ENCODE results near the gene PHF1. TPM values are rescaled to one million over a fixed set of nuclear protein-coding genes. Genes with fewer than 3 reads are reported as not detected.

PHF1 gene
- total RNA-seq, 2 donors from 2014 or later: 448 to 472 TPM

GRCh38 chr6:33404884-33405283, 5.9 kb upstream of the PHF1 start:
- no peaks in the 10 kb centered on the region for H3K9me3 ChIP-seq (ENCODE audit: control insufficient read depth, low read length, poor library complexity, severe bottlenecking)
- H3K27ac Mint-ChIP-seq: peak overlapping the region; percentile 74
- no peaks in the 10 kb centered on the region for H3K27me3 Mint-ChIP-seq
- no peak overlapping the region for H3K4me3 Mint-ChIP-seq
- H3K36me3 Mint-ChIP-seq (ENCODE audit: low read depth): peaks cover 4% of the 10 kb centered on the region
- DNase-seq (no peak), ATAC-seq (no peak)
- H3K4me1 Mint-ChIP-seq: peaks cover 17% of the 10 kb centered on the region

DNA sequence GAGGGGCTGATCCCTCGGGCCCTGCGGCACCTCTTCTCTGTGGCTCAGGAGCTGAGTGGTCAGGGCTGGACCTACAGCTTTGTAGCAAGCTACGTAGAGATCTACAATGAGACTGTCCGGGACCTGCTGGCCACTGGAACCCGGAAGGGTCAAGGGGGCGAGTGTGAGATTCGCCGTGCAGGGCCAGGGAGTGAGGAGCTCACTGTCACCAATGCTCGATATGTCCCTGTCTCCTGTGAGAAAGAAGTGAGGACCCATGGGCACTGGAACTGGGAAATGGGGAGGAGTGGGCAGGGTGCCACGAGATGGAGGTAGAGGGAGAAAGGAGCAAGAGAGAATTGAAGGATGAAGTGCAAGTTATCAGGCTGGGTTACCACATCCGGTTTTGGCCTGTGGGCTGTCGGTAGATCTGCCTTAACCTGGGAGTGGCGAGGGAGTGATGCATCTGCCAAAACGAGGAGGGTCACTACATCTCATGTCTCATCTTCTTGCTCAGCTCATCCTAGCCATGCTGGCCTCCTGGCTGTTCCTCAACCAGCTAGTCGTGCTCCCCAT, 5.4 kb upstream of the PHF1 start:
- no peak for ATAC-seq
- peaks cover 4% of the 10 kb centered on the region for H3K36me3 Mint-ChIP-seq (ENCODE audit: low read depth)
- H3K9me3 ChIP-seq (ENCODE audit: control insufficient read depth, low read length, poor library complexity, severe bottlenecking): no peaks in the 10 kb centered on the region
- H3K4me1 Mint-ChIP-seq: peaks cover 20% of the 10 kb centered on the region
- no peaks in the 10 kb centered on the region for H3K27me3 Mint-ChIP-seq
- no peak overlapping the region for H3K4me3 Mint-ChIP-seq
- H3K27ac Mint-ChIP-seq: peak overlapping the region; percentile 74
- DNase-seq: no peak

DNA sequence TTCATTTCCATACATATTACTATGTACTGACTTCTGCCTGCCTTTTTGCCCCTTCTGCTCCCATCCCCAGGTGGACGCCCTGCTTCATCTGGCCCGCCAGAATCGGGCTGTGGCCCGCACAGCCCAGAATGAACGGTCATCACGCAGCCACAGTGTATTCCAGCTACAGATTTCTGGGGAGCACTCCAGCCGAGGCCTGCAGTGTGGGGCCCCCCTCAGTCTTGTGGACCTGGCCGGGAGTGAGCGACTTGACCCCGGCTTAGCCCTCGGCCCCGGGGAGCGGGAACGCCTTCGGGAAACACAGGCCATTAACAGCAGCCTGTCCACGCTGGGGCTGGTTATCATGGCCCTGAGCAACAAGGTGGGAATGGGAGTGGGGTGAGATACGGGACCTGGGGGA, 4.7 kb upstream of the PHF1 start:
- ATAC-seq: no peak
- H3K4me3 Mint-ChIP-seq: peak overlapping the region; percentile 77
- H3K27me3 Mint-ChIP-seq: no peaks in the 10 kb centered on the region
- peaks cover 20% of the 10 kb centered on the region for H3K4me1 Mint-ChIP-seq
- H3K27ac Mint-ChIP-seq: peak overlapping the region; percentile 74
- H3K36me3 Mint-ChIP-seq (ENCODE audit: low read depth): peaks cover 4% of the 10 kb centered on the region
- DNase-seq: no peak
- H3K9me3 ChIP-seq (ENCODE audit: control insufficient read depth, low read length, poor library complexity, severe bottlenecking): no peaks in the 10 kb centered on the region

DNA sequence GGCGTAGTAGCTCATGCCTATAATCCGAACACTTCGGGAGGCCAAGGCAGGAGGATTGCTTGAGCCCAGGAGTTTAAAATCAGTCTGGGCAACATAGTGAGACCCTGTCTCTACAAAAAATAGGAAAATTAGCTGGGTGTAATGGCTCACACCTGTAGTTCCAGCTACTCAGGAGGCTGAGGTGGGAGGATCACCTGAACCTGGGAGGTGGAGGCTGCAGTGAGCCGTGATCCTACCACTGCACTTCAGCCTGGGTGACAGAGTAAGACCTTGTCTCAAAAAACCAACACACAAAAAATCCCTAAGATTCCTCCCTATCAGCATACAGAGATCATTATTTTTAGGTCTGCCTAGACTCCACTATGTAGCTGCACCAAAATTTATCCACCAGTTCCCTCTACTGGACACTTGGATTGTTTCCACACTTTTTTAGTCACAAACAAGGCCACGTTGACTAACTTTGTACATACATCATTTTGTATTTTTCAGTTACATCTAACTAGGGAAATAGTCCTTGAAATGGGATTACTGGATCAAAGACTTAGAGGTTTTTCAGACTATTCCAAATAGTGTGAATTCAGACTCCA, 3.6 kb upstream of the PHF1 start:
- DNase-seq (no peak), ATAC-seq (no peak)
- Mint-ChIP-seq H3K36me3 (ENCODE audit: low read depth) (peaks cover 4% of the 10 kb centered on the region), H3K4me1 (peaks cover 26% of the 10 kb centered on the region), H3K4me3 (no peak overlapping the region), H3K27ac (peak overlapping the region; percentile 57), H3K27me3 (no peaks in the 10 kb centered on the region)
- no peaks in the 10 kb centered on the region for H3K9me3 ChIP-seq (ENCODE audit: control insufficient read depth, low read length, poor library complexity, severe bottlenecking)

- Mint-ChIP-seq H3K36me3 (ENCODE audit: low read depth) (peaks cover 9% of the 10 kb centered on the region), H3K4me3 (peak overlapping the region; percentile 96), H3K4me1 (peaks cover 42% of the 10 kb centered on the region), H3K27me3 (no peaks in the 10 kb centered on the region), H3K27ac (peak overlapping the region; percentile 92)
- no peaks in the 10 kb centered on the region for H3K9me3 ChIP-seq (ENCODE audit: control insufficient read depth, low read length, poor library complexity, severe bottlenecking)
- DNase-seq (peak; percentile 95 to 99 (median 98)), ATAC-seq (peak; percentile 76)
Measured at GRCh38 chr6:33410050-33410710, 634 bp upstream of the PHF1 start.

GRCh38 chr6:33411632-33412005, 805 bp downstream of the PHF1 start:
- no peak for ATAC-seq
- Mint-ChIP-seq H3K27ac (peak overlapping the region; percentile 92), H3K4me1 (peaks cover 50% of the 10 kb centered on the region), H3K36me3 (ENCODE audit: low read depth) (peaks cover 12% of the 10 kb centered on the region), H3K27me3 (no peaks in the 10 kb centered on the region), H3K4me3 (peak overlapping the region; percentile 96)
- no peak for DNase-seq
- no peaks in the 10 kb centered on the region for H3K9me3 ChIP-seq (ENCODE audit: control insufficient read depth, low read length, poor library complexity, severe bottlenecking)

GRCh38 chr6:33412140-33413009, 1.6 kb downstream of the PHF1 start:
- H3K9me3 ChIP-seq (ENCODE audit: control insufficient read depth, low read length, poor library complexity, severe bottlenecking): no peaks in the 10 kb centered on the region
- Mint-ChIP-seq H3K36me3 (ENCODE audit: low read depth) (peaks cover 12% of the 10 kb centered on the region), H3K4me1 (peaks cover 57% of the 10 kb centered on the region), H3K27me3 (no peaks in the 10 kb centered on the region), H3K4me3 (peak overlapping the region; percentile 96), H3K27ac (peak overlapping the region; percentile 100)
- DNase-seq (no peak), ATAC-seq (no peak)

- H3K4me1 Mint-ChIP-seq: peaks cover 62% of the 10 kb centered on the region
- ATAC-seq: no peak
Measured at GRCh38 chr6:33413241-33414120, 2.7 kb downstream of the PHF1 start.

DNA sequence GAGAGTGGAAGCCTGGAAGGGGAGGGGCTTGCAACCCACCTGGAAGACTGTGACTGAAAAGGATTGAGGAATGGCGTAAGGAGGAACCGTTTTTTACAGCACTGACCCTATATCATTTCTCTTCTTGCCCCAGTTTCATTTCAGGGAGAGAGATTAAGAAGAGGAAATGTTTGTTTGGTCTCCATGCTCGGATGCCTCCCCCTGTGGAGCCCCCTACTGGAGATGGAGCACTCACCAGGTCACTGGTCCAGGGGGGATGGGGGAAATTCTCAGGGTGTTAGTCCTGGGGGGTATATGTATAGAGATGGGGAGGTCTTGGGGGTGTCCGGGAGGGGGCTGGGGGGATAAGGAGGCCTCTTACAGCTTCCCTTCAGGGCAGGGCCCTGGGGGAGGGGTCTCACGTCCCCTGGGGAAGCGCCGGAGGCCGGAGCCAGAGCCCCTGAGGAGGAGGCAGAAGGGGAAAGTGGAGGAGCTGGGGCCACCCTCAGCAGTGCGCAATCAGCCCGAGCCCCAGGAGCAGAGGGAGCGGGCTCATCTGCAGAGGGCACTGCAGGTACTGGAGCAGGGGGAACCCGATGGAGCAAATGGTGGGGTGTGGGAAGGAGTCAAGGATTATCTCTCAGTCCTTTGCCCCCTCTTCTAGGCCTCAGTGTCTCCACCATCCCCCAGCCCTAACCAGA, 3.9 kb downstream of the PHF1 start:
- H3K27ac Mint-ChIP-seq: peak overlapping the region; percentile 100
- ATAC-seq (no peak), DNase-seq (no peak)
- H3K4me3 Mint-ChIP-seq: peak overlapping the region; percentile 85
- H3K27me3 Mint-ChIP-seq: no peaks in the 10 kb centered on the region
- no peaks in the 10 kb centered on the region for H3K9me3 ChIP-seq (ENCODE audit: control insufficient read depth, low read length, poor library complexity, severe bottlenecking)
- H3K36me3 Mint-ChIP-seq (ENCODE audit: low read depth): peaks cover 12% of the 10 kb centered on the region
- peaks cover 70% of the 10 kb centered on the region for H3K4me1 Mint-ChIP-seq

More at GRCh38 chr6:33413241-33414120, 2.7 kb downstream of the PHF1 start:
- H3K27ac Mint-ChIP-seq: peak overlapping the region; percentile 100
- no peaks in the 10 kb centered on the region for H3K9me3 ChIP-seq (ENCODE audit: control insufficient read depth, low read length, poor library complexity, severe bottlenecking)
- no peaks in the 10 kb centered on the region for H3K27me3 Mint-ChIP-seq
- no peak for DNase-seq
- H3K4me3 Mint-ChIP-seq: peak overlapping the region; percentile 96
- H3K36me3 Mint-ChIP-seq (ENCODE audit: low read depth): peaks cover 12% of the 10 kb centered on the region

DNA sequence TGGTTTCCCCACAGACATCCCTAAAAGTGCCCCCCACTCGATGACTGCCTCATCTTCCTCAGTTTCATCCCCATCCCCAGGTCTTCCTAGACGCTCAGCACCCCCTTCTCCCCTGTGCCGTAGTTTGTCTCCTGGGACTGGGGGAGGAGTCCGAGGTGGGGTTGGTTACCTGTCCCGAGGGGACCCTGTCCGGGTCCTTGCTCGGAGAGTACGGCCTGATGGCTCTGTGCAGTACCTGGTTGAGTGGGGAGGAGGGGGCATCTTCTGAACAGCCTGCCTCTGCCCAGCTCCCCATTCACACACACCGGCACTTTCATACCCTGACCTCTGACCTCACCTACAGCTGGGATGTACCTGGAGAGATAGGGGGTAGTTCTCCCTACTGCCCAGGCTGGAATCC, 5.0 kb downstream of the PHF1 start:
- Mint-ChIP-seq H3K36me3 (ENCODE audit: low read depth) (peaks cover 12% of the 10 kb centered on the region), H3K27me3 (no peaks in the 10 kb centered on the region), H3K4me3 (peak overlapping the region; percentile 97), H3K4me1 (peaks cover 71% of the 10 kb centered on the region), H3K27ac (peak overlapping the region; percentile 100)
- no peaks in the 10 kb centered on the region for H3K9me3 ChIP-seq (ENCODE audit: control insufficient read depth, low read length, poor library complexity, severe bottlenecking)
- DNase-seq (no peak), ATAC-seq (no peak)

- Mint-ChIP-seq H3K4me3 (peak overlapping the region; percentile 97), H3K36me3 (ENCODE audit: low read depth) (peaks cover 12% of the 10 kb centered on the region), H3K27ac (peak overlapping the region; percentile 100), H3K27me3 (no peaks in the 10 kb centered on the region), H3K4me1 (peaks cover 75% of the 10 kb centered on the region)
- no peak for DNase-seq
- no peaks in the 10 kb centered on the region for H3K9me3 ChIP-seq (ENCODE audit: control insufficient read depth, low read length, poor library complexity, severe bottlenecking)
- ATAC-seq: no peak
Measured at GRCh38 chr6:33416386-33417127, 5.7 kb downstream of the PHF1 start.

Measured in T-helper 17 cell (primary cell).